Activated CD4-positive, alpha-beta T cell treated with anti-CD3 and anti-CD28 coated beads for 48 hours (primary cell): ENCODE measurements around the gene PTGER3.
"Not testable (repeated sequence)": the region's sequence is repeated elsewhere in the genome, so short reads cannot be mapped to it uniquely, and the experiment has no call there.

Experiments
- DNase-seq: peaks from one replicate; pipeline ENCODE4 v3.0.0-alpha.2; 2020

The PTGER3 gene

GRCh38 chr1:71001624-71002023, 46.0 kb downstream of the PTGER3 start:
- no peak for DNase-seq

- no peak for DNase-seq
Observed at GRCh38 chr1:70997793-70998192, 49.8 kb downstream of the PTGER3 start.

- no peak for DNase-seq
Observed at GRCh38 chr1:70994753-70995268, 52.8 kb downstream of the PTGER3 start.

GRCh38 chr1:70993798-70994197, 53.8 kb downstream of the PTGER3 start:
- DNase-seq = no peak

- DNase-seq = no peak
Observed at GRCh38 chr1:70992521-70992920, 55.1 kb downstream of the PTGER3 start.

- DNase-seq = no peak
Observed at GRCh38 chr1:70990469-70991253, 57.0 kb downstream of the PTGER3 start.

- no peak for DNase-seq
Observed at GRCh38 chr1:70987497-70987896, 60.1 kb downstream of the PTGER3 start.

GRCh38 chr1:70985776-70986225, 61.8 kb downstream of the PTGER3 start:
- DNase-seq = not testable (repeated sequence)

- not testable (repeated sequence) for DNase-seq
Observed at GRCh38 chr1:70985278-70985677, 62.3 kb downstream of the PTGER3 start.

GRCh38 chr1:70980361-70980760, 67.3 kb downstream of the PTGER3 start:
- DNase-seq = no peak

- DNase-seq = no peak
Observed at GRCh38 chr1:70979881-70980280, 67.7 kb downstream of the PTGER3 start.

GRCh38 chr1:70979313-70979712, 68.3 kb downstream of the PTGER3 start:
- no peak for DNase-seq

- DNase-seq = no peak
Observed at GRCh38 chr1:70978623-70979022, 69.0 kb downstream of the PTGER3 start.

GRCh38 chr1:70977575-70977974, 70.0 kb downstream of the PTGER3 start:
- DNase-seq = no peak

GRCh38 chr1:70977041-70977440, 70.6 kb downstream of the PTGER3 start:
- no peak for DNase-seq

- DNase-seq = no peak
Observed at GRCh38 chr1:70973754-70974153, 73.9 kb downstream of the PTGER3 start.

- no peak for DNase-seq
Observed at GRCh38 chr1:70970407-70970806, 77.2 kb downstream of the PTGER3 start.

GRCh38 chr1:70966018-70966638, 81.5 kb downstream of the PTGER3 start:
- no peak for DNase-seq

- DNase-seq = no peak
Observed at GRCh38 chr1:70963374-70963773, 84.2 kb downstream of the PTGER3 start.

GRCh38 chr1:70961374-70961975, 86.1 kb downstream of the PTGER3 start:
- DNase-seq = no peak

GRCh38 chr1:70948396-70949017, 99.1 kb downstream of the PTGER3 start:
- no peak for DNase-seq

- no peak for DNase-seq
Observed at GRCh38 chr1:70947835-70948234, 99.8 kb downstream of the PTGER3 start.

- DNase-seq = no peak
Observed at GRCh38 chr1:70945676-70946075, 101.9 kb downstream of the PTGER3 start.
